Lower leg skin (tissue), 3 donors: Measurements from ENCODE around the gene OXTR.

ENCODE experiments used
- CTCF ChIP-seq, 3 donors: fragments of 450-650 bp; IDR thresholded peaks; one replicate each; pipeline ENCODE4 v1.5.1; 2016; ENCODE audit warnings: antibody characterized with exemption in 3 of 3, mild to moderate bottlenecking in 3 of 3, moderate library complexity in 2 of 3
- POLR2A ChIP-seq, 2 donors: fragments of 450-650 bp; IDR thresholded peaks; one replicate each; pipeline ENCODE4 v1.6.1; 2016 to 2017; ENCODE audit warnings: antibody characterized with exemption in 2 of 2, mild to moderate bottlenecking in 1 of 2, moderate library complexity in 1 of 2

- TF ChIP-seq POLR2A (IDR thresholded peaks at IDR 0.05) (no peak), CTCF (IDR thresholded peaks at IDR 0.05) (no peak)
These were observed 35.1 kb downstream of the OXTR start for GRCh38 chr3:8734137-8734878.
